IMR-90 (cell line): ENCODE data around the gene SYNGR3. TPM values are rescaled to one million over a fixed set of nuclear protein-coding genes. Genes with fewer than 3 reads are reported as not detected.

Source experiments
- ATAC-seq: fragments of 200-7000 bp; cut with Tn5 transposase; 2 replicates; pipeline ENCODE4 v1.9.1; 2020; ENCODE audit warnings: low read depth, mild to moderate bottlenecking, moderate library complexity
- BruUV-seq: library from RNA; stranded (reverse); fragments of 400-500 nt; replicated peaks from 2 replicates; lab custom pipeline; 2021; lab: Mats Ljungman, UMichigan
- CTCF ChIA-PET: fragments of 300-600 bp; formaldehyde crosslinking; extraction: SDS; loops from one replicate; lab custom pipeline; 2021; ENCODE audit warnings: antibody characterized with exemption; lab: Yijun Ruan, JAX
- POLR2A ChIA-PET: fragments of 300-600 bp; sonication (Branson Sonifier 250); formaldehyde crosslinking; loops from one replicate; lab custom pipeline; 2022; ENCODE audit warnings: antibody characterized with exemption; ENCODE audit not compliant: unreplicated experiment; lab: Charles Lee
- DNase-seq: peaks from one replicate; pipeline ENCODE4 v3.0.0; 2013
- H2AFZ ChIP-seq: replicated peaks from 2 replicates; pipeline ENCODE3; 2013; ENCODE audit warnings: low read length, mild to moderate bottlenecking; ENCODE audit not compliant: poor library complexity
- H2AK5ac ChIP-seq: 2 replicates; pipeline ENCODE4 v1.6.1; 2013; ENCODE audit warnings: low read depth, low read length, inconsistent platforms
- H2AK9ac ChIP-seq: replicated peaks from 2 replicates; pipeline ENCODE3; 2013; ENCODE audit warnings: mild to moderate bottlenecking, low read depth, low read length, moderate library complexity; ENCODE audit not compliant: poor library complexity
- H2BK120ac ChIP-seq: 2 replicates; pipeline ENCODE4 v1.6.1; 2013; ENCODE audit warnings: low read depth, low read length, inconsistent platforms
- H2BK15ac ChIP-seq: 3 replicates; pipeline ENCODE4 v1.6.1; 2013; ENCODE audit warnings: low read depth, low read length, inconsistent platforms
- H2BK20ac ChIP-seq: 2 replicates; pipeline ENCODE4 v1.6.1; 2013; ENCODE audit warnings: low read depth, mild to moderate bottlenecking, inconsistent platforms, low read length, moderate library complexity
- H2BK5ac ChIP-seq: 2 replicates; pipeline ENCODE4 v1.6.1; 2013; ENCODE audit warnings: mild to moderate bottlenecking, low read depth, low read length, inconsistent platforms; ENCODE audit not compliant: poor library complexity, severe bottlenecking
- H3K14ac ChIP-seq: replicated peaks from 2 replicates; pipeline ENCODE4 v1.6.1; 2013; ENCODE audit warnings: low read depth, low read length, inconsistent platforms
- H3K18ac ChIP-seq: 2 replicates; pipeline ENCODE4 v1.6.1; 2013; ENCODE audit warnings: low read depth, low read length, control low read depth
- H3K23ac ChIP-seq: 2 replicates; pipeline ENCODE4 v1.6.1; 2013; ENCODE audit warnings: low read depth, low read length, inconsistent platforms
- H3K27ac ChIP-seq: 2 replicates; pipeline ENCODE4 v1.5.1; 2013; ENCODE audit warnings: mild to moderate bottlenecking, control low read depth, low read length; ENCODE audit not compliant: insufficient read depth
- H3K27me3 ChIP-seq: 2 replicates; pipeline ENCODE4 v1.6.1; 2013; ENCODE audit warnings: low read length; ENCODE audit not compliant: control insufficient read depth, insufficient read depth
- H3K36me3 ChIP-seq: 2 replicates; pipeline ENCODE4 v1.6.1; 2013; ENCODE audit warnings: low read length, mixed read lengths; ENCODE audit not compliant: control insufficient read depth, insufficient read depth
- H3K4ac ChIP-seq: 2 replicates; pipeline ENCODE4 v1.6.1; 2013; ENCODE audit warnings: low read depth, low read length, inconsistent platforms
- H3K4me1 ChIP-seq: 2 replicates; pipeline ENCODE4 v1.6.1; 2013; ENCODE audit warnings: low read length, mixed read lengths; ENCODE audit not compliant: control insufficient read depth, insufficient read depth
- H3K4me2 ChIP-seq: 2 replicates; pipeline ENCODE4 v1.6.1; 2013; ENCODE audit warnings: low read depth, mild to moderate bottlenecking, control low read depth, low read length, moderate library complexity
- H3K4me3 ChIP-seq: 2 replicates; pipeline ENCODE4 v1.5.1; 2013; ENCODE audit warnings: low read depth, mild to moderate bottlenecking, control low read depth, low read length, moderate library complexity; ENCODE audit not compliant: insufficient read depth
- H3K56ac ChIP-seq: 2 replicates; pipeline ENCODE4 v1.6.1; 2013; ENCODE audit warnings: low read length, inconsistent platforms; ENCODE audit not compliant: insufficient read depth; ENCODE audit errors: extremely low read depth
- H3K79me1 ChIP-seq, 2 experiments: 2 replicates each; pipeline ENCODE4 v1.6.1; 2013; ENCODE audit warnings: low read length in 2 of 2, inconsistent platforms in 1 of 2, low read depth in 1 of 2
- H3K9ac ChIP-seq: 2 replicates; pipeline ENCODE4 v1.6.1; 2013; ENCODE audit warnings: low read depth, low read length, control low read depth
- H3K9me1 ChIP-seq: 2 replicates; pipeline ENCODE4 v1.6.1; 2013; ENCODE audit warnings: low read length, inconsistent platforms; ENCODE audit not compliant: insufficient read depth
- H3K9me3 ChIP-seq: 2 replicates; pipeline ENCODE4 v1.6.1; 2013; ENCODE audit warnings: low read length; ENCODE audit not compliant: control insufficient read depth, insufficient read depth
- H4K20me1 ChIP-seq: 2 replicates; pipeline ENCODE4 v1.6.1; 2013; ENCODE audit warnings: low read length, inconsistent platforms; ENCODE audit not compliant: insufficient read depth
- H4K5ac ChIP-seq: 2 replicates; pipeline ENCODE4 v1.6.1; 2013; ENCODE audit warnings: mild to moderate bottlenecking, low read depth, low read length, control low read depth
- H4K8ac ChIP-seq, 2 experiments: 2 replicates each; pipeline ENCODE4 v1.6.1; 2013; ENCODE audit warnings: low read depth in 2 of 2, low read length in 2 of 2, control low read depth in 1 of 2, inconsistent platforms in 1 of 2
- H4K91ac ChIP-seq: 2 replicates; pipeline ENCODE4 v1.6.1; 2013; ENCODE audit warnings: low read depth, low read length, inconsistent platforms; ENCODE audit not compliant: insufficient read depth
- CEBPB ChIP-seq: IDR thresholded peaks from 2 replicates; pipeline ENCODE4 v1.6.1; 2012; ENCODE audit warnings: low read depth, low read length, improper control_type of control experiment
- ELK1 ChIP-seq: fragments of 150-350 bp; IDR thresholded peaks from 2 replicates; pipeline ENCODE4 v1.6.1; 2016; ENCODE audit warnings: low read depth, mild to moderate bottlenecking, low read length, moderate library complexity, borderline replicate concordance
- MAFK ChIP-seq: IDR thresholded peaks from 2 replicates; pipeline ENCODE4 v1.6.1; 2012; ENCODE audit warnings: low read depth, low read length, improper control_type of control experiment
- RAD21 ChIP-seq: IDR thresholded peaks from 2 replicates; pipeline ENCODE4 v1.6.1; 2012; ENCODE audit warnings: low read length, improper control_type of control experiment
- RCOR1 ChIP-seq: IDR thresholded peaks from 2 replicates; pipeline ENCODE4 v1.6.1; 2012; ENCODE audit warnings: mild to moderate bottlenecking, low read length, improper control_type of control experiment; ENCODE audit not compliant: insufficient replicate concordance
- WGBS, 2 experiments: methylation state at CpG; one replicate each; pipeline versions ENCODE4 v1.1.5 to v1.1.7; 2013; ENCODE audit warnings: missing lambda C conversion rate in 2 of 2; ENCODE audit not compliant: insufficient read length in 1 of 2; ENCODE audit errors: extremely low coverage in 2 of 2; 5-methylcytosine and 5-hydroxymethylcytosine counted together
- dilution Hi-C: fragments of 300-500 bp; cut with HindIII; formaldehyde crosslinking; loops from one replicate; pipeline ENCODE4 v1.14.3; 2018; ENCODE audit warnings: low sequenced_read_pairs; ENCODE audit not compliant: unreplicated experiment
- in situ Hi-C: fragments of 300-500 bp; cut with MboI; formaldehyde crosslinking; loops from 3 replicates; pipeline ENCODE4 v1.14.3; 2019; ENCODE audit warnings: low sequenced_read_pairs, inconsistent platforms, mixed read lengths
- intact Hi-C: fragments of 100-400 bp; cut with micrococcal nuclease; formaldehyde crosslinking; loops from 2 replicates; pipeline ENCODE4 v1.10.0; 2022
- polyA plus RNA-seq, 3 experiments: library from polyadenylated mRNA; depleted of rRNA; stranded (reverse); fragments of >200 nt; gene quantifications; 2 replicates each; pipeline ENCODE4 v1.2.3, GENCODE V29; 2012; ENCODE audit warnings: low replicate concordance in 1 of 3
- total RNA-seq: library from RNA; depleted of rRNA; stranded (reverse); fragments of >200 nt; gene quantifications from 2 replicates; pipeline ENCODE4 v1.2.3, GENCODE V29; 2012

Gene SYNGR3
- total and polyA plus RNA-seq, 2 of the 4 experiments (the other 2 are of a cell fraction), result 1.8 to 5.8 TPM

GRCh38 chr16:1950559-1950958, 39.2 kb upstream of the SYNGR3 start:
- Histone ChIP-seq H3K4me2 (no peak overlapping the region), H2BK20ac (no peak overlapping the region), H3K9ac (no peak overlapping the region), H2BK5ac (no peak overlapping the region), H3K4me1 (no peaks in the 10 kb centered on the region), H3K18ac (no peak overlapping the region), H3K14ac (no peak overlapping the region), H4K5ac (no peak overlapping the region), H3K79me1 (no peaks in the 10 kb centered on the region), H3K9me1 (no peaks in the 10 kb centered on the region), H2AK9ac (no peak overlapping the region), H4K20me1 (no peaks in the 10 kb centered on the region), H2AK5ac (no peak overlapping the region), H3K36me3 (no peaks in the 10 kb centered on the region), H3K4me3 (no peak overlapping the region), H2AFZ (no peak overlapping the region), H3K9me3 (no peaks in the 10 kb centered on the region), H2BK120ac (no peak overlapping the region), H3K4ac (no peak overlapping the region), H3K27me3 (no peaks in the 10 kb centered on the region; the same call in 1 of the 2 replicates), H3K56ac (no peak overlapping the region), H3K23ac (no peak overlapping the region), H4K8ac (no peak overlapping the region), H2BK15ac (no peak overlapping the region), H4K91ac (no peak overlapping the region), H3K27ac (no peak overlapping the region)
- intact Hi-C loops, result no loop called here
- POLR2A ChIA-PET, result interaction anchor here (1.0 kb wide), 1 partner anchor 14 kb away, joined by 3 read pairs; the partner anchor contains the start of gene RPS2
- DNase-seq (no peak), ATAC-seq (no peak)
- WGBS, 2 experiments, result 70% methylated on average over 9 of the region's 19 CpGs; no CpG with 5 or more reads in 1 of the 2 experiments
- CTCF ChIA-PET, result no interaction called here
- BruUV-seq, result no TSS peak
- dilution Hi-C loops, result no loop called here
- no peak for TF ChIP-seq RAD21
- no peak for TF ChIP-seq RCOR1
- TF ChIP-seq ELK1, result no peak
- TF ChIP-seq CEBPB, result no peak
- no peak for TF ChIP-seq MAFK
- in situ Hi-C loops, result no loop called here
